ENCODE data around the gene ZNF606.
A peak's percentile ranks its signal among the peaks of the same experiment; 100 is the strongest.

The ZNF606 gene

DNA sequence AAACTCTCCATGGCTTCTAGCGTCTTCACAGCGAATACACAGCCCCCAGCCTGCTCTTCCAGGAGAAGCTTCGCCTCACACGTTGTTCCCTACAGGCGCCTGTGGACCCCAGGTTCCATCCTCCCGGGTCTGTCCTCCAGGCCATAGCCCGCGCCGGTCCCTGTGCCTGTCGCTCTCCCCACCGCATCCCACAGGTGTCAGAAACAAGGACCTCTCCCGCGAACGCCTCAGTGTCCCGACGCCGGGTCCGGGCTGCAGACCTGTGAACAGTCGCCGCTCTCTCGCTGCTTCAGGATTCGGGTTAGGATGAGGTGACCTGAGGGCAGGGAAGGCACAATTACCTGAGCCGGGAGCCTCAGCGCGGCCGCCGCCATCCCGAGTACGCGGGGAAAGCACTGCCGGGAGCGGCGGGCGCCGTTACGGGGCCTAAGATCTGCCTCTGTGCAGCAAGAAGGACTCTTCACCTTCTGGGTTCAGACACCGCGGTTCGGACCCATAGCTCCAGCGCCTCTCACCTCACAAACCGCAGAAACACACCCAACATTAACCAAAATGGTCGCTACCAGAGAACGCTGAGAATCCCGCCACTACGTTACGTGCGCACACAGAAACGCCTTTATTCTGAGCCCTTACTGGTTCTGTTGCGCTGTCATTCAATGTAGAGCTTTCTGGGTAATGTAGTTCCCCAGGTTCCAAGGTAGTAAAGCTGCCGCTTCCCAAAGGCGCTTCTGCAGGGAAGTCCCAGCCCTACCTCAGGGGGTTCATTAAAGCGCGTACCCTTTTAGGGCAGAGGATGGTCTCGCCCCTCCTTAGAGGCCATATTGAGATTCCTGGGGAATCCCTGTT is 67.6 kb downstream of the ZNF606 start, which contains the start of gene ZNF418:
Gene ZNF418, minus strand, starts transcription at position 583 of the 846 bp plus-strand sequence. CDS start 1,580 bp downstream, outside the sequence.
- peak within 1 kb of the TSS; percentile 73 for H3K4me3 ChIP-seq (ENCODE audit: low read depth, low read length)

GRCh38 chr19:57927587-57927986 is 75.0 kb downstream of the ZNF606 start:
- no peak overlapping the region for H3K4me3 ChIP-seq (ENCODE audit: low read depth, low read length)

Measured in iPS-11a (cell line).